Hepatocyte (in vitro differentiated cells): ENCODE data around the gene ENGASE.

ENCODE experiments used
- EZH2 ChIP-seq: fragments of 200-600 bp; sonication (generic); IDR thresholded peaks from 2 replicates; pipeline ENCODE4 v1.6.1; 2016; ENCODE audit warnings: antibody characterized with exemption, mild to moderate bottlenecking, borderline replicate concordance
- EZH2phosphoT487 ChIP-seq: fragments of 200-600 bp; sonication (generic); IDR thresholded peaks from one replicate; pipeline ENCODE4 v1.6.1; 2018; ENCODE audit warnings: antibody characterized with exemption, mild to moderate bottlenecking, low read depth, moderate library complexity; ENCODE audit not compliant: unreplicated experiment, severe bottlenecking
- TF ChIP-seq, protein P1 (sequence below): fragments of 200-600 bp; sonication (generic); IDR thresholded peaks from 2 replicates; pipeline ENCODE4 v1.5.1; 2016; ENCODE audit warnings: antibody characterized with exemption, mild to moderate bottlenecking; ENCODE audit not compliant: poor library complexity

DNA sequence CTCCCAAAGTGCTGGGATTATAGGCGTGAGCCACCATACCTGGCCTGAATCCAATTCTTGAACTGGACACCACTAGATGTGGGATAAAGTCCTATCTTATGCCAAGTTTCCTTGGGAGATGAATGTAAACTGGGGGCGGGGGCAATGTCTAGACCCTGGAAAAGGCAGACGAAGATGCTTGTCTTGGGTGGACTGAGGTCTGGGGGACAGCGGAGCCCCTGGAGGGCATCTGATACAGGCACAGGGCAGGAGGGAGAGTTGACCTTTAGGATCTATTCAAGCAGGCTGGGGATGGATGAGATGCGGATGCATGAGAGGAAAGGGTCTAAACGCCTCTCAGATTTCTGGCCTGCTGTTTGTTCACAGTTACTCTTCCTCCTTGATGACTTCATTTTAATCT is 38.9 kb upstream of the ENGASE start:
- TF ChIP-seq, protein P1, sequence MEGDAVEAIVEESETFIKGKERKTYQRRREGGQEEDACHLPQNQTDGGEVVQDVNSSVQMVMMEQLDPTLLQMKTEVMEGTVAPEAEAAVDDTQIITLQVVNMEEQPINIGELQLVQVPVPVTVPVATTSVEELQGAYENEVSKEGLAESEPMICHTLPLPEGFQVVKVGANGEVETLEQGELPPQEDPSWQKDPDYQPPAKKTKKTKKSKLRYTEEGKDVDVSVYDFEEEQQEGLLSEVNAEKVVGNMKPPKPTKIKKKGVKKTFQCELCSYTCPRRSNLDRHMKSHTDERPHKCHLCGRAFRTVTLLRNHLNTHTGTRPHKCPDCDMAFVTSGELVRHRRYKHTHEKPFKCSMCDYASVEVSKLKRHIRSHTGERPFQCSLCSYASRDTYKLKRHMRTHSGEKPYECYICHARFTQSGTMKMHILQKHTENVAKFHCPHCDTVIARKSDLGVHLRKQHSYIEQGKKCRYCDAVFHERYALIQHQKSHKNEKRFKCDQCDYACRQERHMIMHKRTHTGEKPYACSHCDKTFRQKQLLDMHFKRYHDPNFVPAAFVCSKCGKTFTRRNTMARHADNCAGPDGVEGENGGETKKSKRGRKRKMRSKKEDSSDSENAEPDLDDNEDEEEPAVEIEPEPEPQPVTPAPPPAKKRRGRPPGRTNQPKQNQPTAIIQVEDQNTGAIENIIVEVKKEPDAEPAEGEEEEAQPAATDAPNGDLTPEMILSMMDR: no peak
- no peak for TF ChIP-seq EZH2
- no peak for TF ChIP-seq EZH2phosphoT487
